Left lung (tissue), 10 donors: ENCODE measurements around the gene ARHGEF4. TPM values are rescaled to one million over a fixed set of nuclear protein-coding genes. Genes with fewer than 3 reads are reported as not detected.

ENCODE experiments used
- ATAC-seq: fragments of 200-7000 bp; cut with Tn5 transposase; one replicate; pipeline ENCODE4 v1.9.1; 2020; ENCODE audit warnings: moderate library complexity
- DNase-seq, 4 donors: peaks; one replicate each; pipeline ENCODE4 v3.0.0-alpha.2; 2013 to 2020
- H3K27ac ChIP-seq, 2 donors: fragments of 200-600 bp; sonication (generic) in 1 of 2; one replicate each; pipeline versions ENCODE4 v1.5.0 to v1.8.0; 2020 to 2021
- H3K27me3 ChIP-seq, 2 donors: fragments of 200-600 bp; sonication (generic) in 1 of 2; one replicate each; pipeline versions ENCODE4 v1.5.0 to v1.8.0; 2020 to 2021
- H3K36me3 ChIP-seq, 2 donors: fragments of 200-600 bp; sonication (generic) in 1 of 2; one replicate each; pipeline versions ENCODE4 v1.5.0 to v1.8.0; 2020 to 2021
- H3K4me1 ChIP-seq, 2 donors: fragments of 200-600 bp; one replicate each; pipeline ENCODE4 v1.8.0; 2021
- H3K4me3 ChIP-seq, 2 donors: fragments of 200-600 bp; sonication (generic) in 1 of 2; one replicate each; pipeline versions ENCODE4 v1.5.0 to v1.8.0; 2020 to 2021; ENCODE audit warnings: mild to moderate bottlenecking in 1 of 2
- H3K9me3 ChIP-seq, 2 donors: fragments of 200-600 bp; sonication (generic) in 1 of 2; one replicate each; pipeline versions ENCODE4 v1.5.0 to v1.8.0; 2020 to 2021
- CTCF ChIP-seq, 2 donors: fragments of 200-600 bp; sonication (generic) in 1 of 2; IDR thresholded peaks; one replicate each; pipeline versions ENCODE4 v1.5.0 to v1.8.0; 2021; ENCODE audit warnings: antibody characterized with exemption in 2 of 2
- intact Hi-C, 2 donors: fragments of 100-400 bp; cut with DNase I; formaldehyde crosslinking; loops; one replicate each; pipeline versions ENCODE4 v1.11.2 to v1.14.2; 2022
- polyA plus RNA-seq, 6 donors: library from polyadenylated mRNA; unstranded; fragments of 120-200 nt; gene quantifications; one replicate each; pipeline ENCODE4 v1.2.1, GENCODE V29; 2013; ENCODE audit not compliant: insufficient read length in 6 of 6
- total RNA-seq, 2 donors: library from RNA; stranded (reverse); fragmentation: NEBNext Ultra II Directional; extraction: Animal tissue kit (Norgen Biotek cat#: 25700); gene quantifications; one replicate each; pipeline ENCODE4 v1.2.1, GENCODE V29; 2021
- donor health status: DM: no; HTN: yes; CAD: no.
- donor health status: DM: no; HTN: no; CAD: no.

The ARHGEF4 gene
- total and polyA plus RNA-seq, 8 donors = 1.7 to 4.3 (median 2.8) TPM

- ATAC-seq (no peak), DNase-seq (no peak)
- TF ChIP-seq CTCF (IDR thresholded peaks at IDR 0.05) = no peak
- H3K4me1 ChIP-seq = no peaks in the 10 kb centered on the region
- H3K9me3 ChIP-seq = no peaks in the 10 kb centered on the region
- H3K27ac ChIP-seq = no peak overlapping the region
- intact Hi-C loops = no loop called here
- no peak overlapping the region for H3K4me3 ChIP-seq
- H3K27me3 ChIP-seq = peaks cover 0 to 29% of the 10 kb centered on the region in 2 donors
- no peaks in the 10 kb centered on the region for H3K36me3 ChIP-seq
Measured at GRCh38 chr2:130878933-130879332, 42.2 kb downstream of the ARHGEF4 start.

- H3K9me3 ChIP-seq = no peaks in the 10 kb centered on the region
- no peaks in the 10 kb centered on the region for H3K36me3 ChIP-seq
- TF ChIP-seq CTCF (IDR thresholded peaks at IDR 0.05) = no peak
- intact Hi-C loops = no loop called here
- H3K4me1 ChIP-seq = no peaks in the 10 kb centered on the region
- H3K27ac ChIP-seq = no peak overlapping the region
- ATAC-seq (no peak), DNase-seq (no peak)
- H3K4me3 ChIP-seq = no peak overlapping the region
- peaks cover 0 to 24% of the 10 kb centered on the region in 2 donors for H3K27me3 ChIP-seq
Measured at GRCh38 chr2:130882111-130882690, 45.5 kb downstream of the ARHGEF4 start.

GRCh38 chr2:130882991-130883390 is 46.3 kb downstream of the ARHGEF4 start:
- TF ChIP-seq CTCF (IDR thresholded peaks at IDR 0.05) = no peak
- no peak for DNase-seq

GRCh38 chr2:130883496-130883895 is 46.8 kb downstream of the ARHGEF4 start:
- peaks cover 0 to 33% of the 10 kb centered on the region in 2 donors for H3K27me3 ChIP-seq
- no peaks in the 10 kb centered on the region for H3K36me3 ChIP-seq
- no peak for TF ChIP-seq CTCF (IDR thresholded peaks at IDR 0.05)
- intact Hi-C loops = no loop called here
- no peaks in the 10 kb centered on the region for H3K4me1 ChIP-seq
- no peak overlapping the region for H3K4me3 ChIP-seq
- DNase-seq (no peak), ATAC-seq (no peak)
- no peaks in the 10 kb centered on the region for H3K9me3 ChIP-seq
- H3K27ac ChIP-seq = no peak overlapping the region

More at GRCh38 chr2:130882991-130883390, 46.3 kb downstream of the ARHGEF4 start:
- H3K27me3 ChIP-seq = peaks cover 0 to 32% of the 10 kb centered on the region in 2 donors
- no peak for ATAC-seq
- intact Hi-C loops = no loop called here
- H3K36me3 ChIP-seq = no peaks in the 10 kb centered on the region
- no peak overlapping the region for H3K4me3 ChIP-seq
- no peaks in the 10 kb centered on the region for H3K4me1 ChIP-seq
- no peak overlapping the region for H3K27ac ChIP-seq
- H3K9me3 ChIP-seq = no peaks in the 10 kb centered on the region

DNA sequence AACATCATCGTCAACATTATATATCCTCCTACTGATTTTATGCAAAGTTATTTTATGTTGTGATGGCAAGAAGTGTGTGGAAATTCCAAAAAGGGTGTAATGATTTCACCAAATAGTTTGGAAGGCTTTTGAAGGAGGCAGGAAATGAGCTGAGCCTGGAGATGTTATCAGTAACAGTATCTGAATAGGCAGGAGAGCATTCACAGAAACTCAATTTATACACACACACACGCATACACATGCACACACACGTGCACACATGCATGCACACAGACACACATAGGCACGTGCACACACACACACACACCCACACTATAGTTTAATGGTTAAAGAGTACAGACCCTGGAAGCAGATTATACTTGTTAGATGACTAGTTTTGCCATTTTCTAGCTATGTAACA is 47.3 kb downstream of the ARHGEF4 start:
- H3K9me3 ChIP-seq = no peaks in the 10 kb centered on the region
- DNase-seq = no peak
- no peak for TF ChIP-seq CTCF (IDR thresholded peaks at IDR 0.05)
- no peaks in the 10 kb centered on the region for H3K4me1 ChIP-seq
- no peak overlapping the region for H3K4me3 ChIP-seq
- intact Hi-C loops = no loop called here
- no peak for ATAC-seq
- peaks cover 0 to 33% of the 10 kb centered on the region in 2 donors for H3K27me3 ChIP-seq
- no peaks in the 10 kb centered on the region for H3K36me3 ChIP-seq
- no peak overlapping the region for H3K27ac ChIP-seq
